IMR-90 (cell line): ENCODE results near the gene LRRC56. TPM values are rescaled to one million over a fixed set of nuclear protein-coding genes. Genes with fewer than 3 reads are reported as not detected.

Experiments
- ATAC-seq: fragments of 200-7000 bp; cut with Tn5 transposase; 2 replicates; pipeline ENCODE4 v1.9.1; 2020; ENCODE audit warnings: low read depth, mild to moderate bottlenecking, moderate library complexity
- BruUV-seq: library from RNA; stranded (reverse); fragments of 400-500 nt; replicated peaks from 2 replicates; lab custom pipeline; 2021; lab: Mats Ljungman, UMichigan
- CTCF ChIA-PET: fragments of 300-600 bp; formaldehyde crosslinking; extraction: SDS; loops from one replicate; lab custom pipeline; 2021; ENCODE audit warnings: antibody characterized with exemption; lab: Yijun Ruan, JAX
- POLR2A ChIA-PET: fragments of 300-600 bp; sonication (Branson Sonifier 250); formaldehyde crosslinking; loops from one replicate; lab custom pipeline; 2022; ENCODE audit warnings: antibody characterized with exemption; ENCODE audit not compliant: unreplicated experiment; lab: Charles Lee
- DNase-seq: peaks from one replicate; pipeline ENCODE4 v3.0.0; 2013
- H2AFZ ChIP-seq: replicated peaks from 2 replicates; pipeline ENCODE3; 2013; ENCODE audit warnings: low read length, mild to moderate bottlenecking; ENCODE audit not compliant: poor library complexity
- H2AK5ac ChIP-seq: 2 replicates; pipeline ENCODE4 v1.6.1; 2013; ENCODE audit warnings: low read depth, low read length, inconsistent platforms
- H2AK9ac ChIP-seq: replicated peaks from 2 replicates; pipeline ENCODE3; 2013; ENCODE audit warnings: mild to moderate bottlenecking, low read depth, low read length, moderate library complexity; ENCODE audit not compliant: poor library complexity
- H2BK120ac ChIP-seq: 2 replicates; pipeline ENCODE4 v1.6.1; 2013; ENCODE audit warnings: low read depth, low read length, inconsistent platforms
- H2BK15ac ChIP-seq: 3 replicates; pipeline ENCODE4 v1.6.1; 2013; ENCODE audit warnings: low read depth, low read length, inconsistent platforms
- H2BK20ac ChIP-seq: 2 replicates; pipeline ENCODE4 v1.6.1; 2013; ENCODE audit warnings: low read depth, mild to moderate bottlenecking, inconsistent platforms, low read length, moderate library complexity
- H2BK5ac ChIP-seq: 2 replicates; pipeline ENCODE4 v1.6.1; 2013; ENCODE audit warnings: mild to moderate bottlenecking, low read depth, low read length, inconsistent platforms; ENCODE audit not compliant: poor library complexity, severe bottlenecking
- H3K14ac ChIP-seq: replicated peaks from 2 replicates; pipeline ENCODE4 v1.6.1; 2013; ENCODE audit warnings: low read depth, low read length, inconsistent platforms
- H3K18ac ChIP-seq: 2 replicates; pipeline ENCODE4 v1.6.1; 2013; ENCODE audit warnings: low read depth, low read length, control low read depth
- H3K23ac ChIP-seq: 2 replicates; pipeline ENCODE4 v1.6.1; 2013; ENCODE audit warnings: low read depth, low read length, inconsistent platforms
- H3K27ac ChIP-seq: 2 replicates; pipeline ENCODE4 v1.5.1; 2013; ENCODE audit warnings: mild to moderate bottlenecking, control low read depth, low read length; ENCODE audit not compliant: insufficient read depth
- H3K27me3 ChIP-seq: 2 replicates; pipeline ENCODE4 v1.6.1; 2013; ENCODE audit warnings: low read length; ENCODE audit not compliant: control insufficient read depth, insufficient read depth
- H3K36me3 ChIP-seq: 2 replicates; pipeline ENCODE4 v1.6.1; 2013; ENCODE audit warnings: low read length, mixed read lengths; ENCODE audit not compliant: control insufficient read depth, insufficient read depth
- H3K4ac ChIP-seq: 2 replicates; pipeline ENCODE4 v1.6.1; 2013; ENCODE audit warnings: low read depth, low read length, inconsistent platforms
- H3K4me1 ChIP-seq: 2 replicates; pipeline ENCODE4 v1.6.1; 2013; ENCODE audit warnings: low read length, mixed read lengths; ENCODE audit not compliant: control insufficient read depth, insufficient read depth
- H3K4me2 ChIP-seq: 2 replicates; pipeline ENCODE4 v1.6.1; 2013; ENCODE audit warnings: low read depth, mild to moderate bottlenecking, control low read depth, low read length, moderate library complexity
- H3K4me3 ChIP-seq: 2 replicates; pipeline ENCODE4 v1.5.1; 2013; ENCODE audit warnings: low read depth, mild to moderate bottlenecking, control low read depth, low read length, moderate library complexity; ENCODE audit not compliant: insufficient read depth
- H3K56ac ChIP-seq: 2 replicates; pipeline ENCODE4 v1.6.1; 2013; ENCODE audit warnings: low read length, inconsistent platforms; ENCODE audit not compliant: insufficient read depth; ENCODE audit errors: extremely low read depth
- H3K79me1 ChIP-seq, 2 experiments: 2 replicates each; pipeline ENCODE4 v1.6.1; 2013; ENCODE audit warnings: low read length in 2 of 2, inconsistent platforms in 1 of 2, low read depth in 1 of 2
- H3K9ac ChIP-seq: 2 replicates; pipeline ENCODE4 v1.6.1; 2013; ENCODE audit warnings: low read depth, low read length, control low read depth
- H3K9me1 ChIP-seq: 2 replicates; pipeline ENCODE4 v1.6.1; 2013; ENCODE audit warnings: low read length, inconsistent platforms; ENCODE audit not compliant: insufficient read depth
- H3K9me3 ChIP-seq: 2 replicates; pipeline ENCODE4 v1.6.1; 2013; ENCODE audit warnings: low read length; ENCODE audit not compliant: control insufficient read depth, insufficient read depth
- H4K20me1 ChIP-seq: 2 replicates; pipeline ENCODE4 v1.6.1; 2013; ENCODE audit warnings: low read length, inconsistent platforms; ENCODE audit not compliant: insufficient read depth
- H4K5ac ChIP-seq: 2 replicates; pipeline ENCODE4 v1.6.1; 2013; ENCODE audit warnings: mild to moderate bottlenecking, low read depth, low read length, control low read depth
- H4K8ac ChIP-seq, 2 experiments: 2 replicates each; pipeline ENCODE4 v1.6.1; 2013; ENCODE audit warnings: low read depth in 2 of 2, low read length in 2 of 2, control low read depth in 1 of 2, inconsistent platforms in 1 of 2
- H4K91ac ChIP-seq: 2 replicates; pipeline ENCODE4 v1.6.1; 2013; ENCODE audit warnings: low read depth, low read length, inconsistent platforms; ENCODE audit not compliant: insufficient read depth
- FOS ChIP-seq: fragments of 150-350 bp; IDR thresholded peaks from 2 replicates; pipeline ENCODE4 v1.6.1; 2016; ENCODE audit warnings: low read depth, low read length
- MXI1 ChIP-seq: IDR thresholded peaks from 2 replicates; pipeline ENCODE4 v1.6.1; 2012; ENCODE audit warnings: low read depth, mild to moderate bottlenecking, low read length, moderate library complexity, borderline replicate concordance
- NFE2L2 ChIP-seq: fragments of 150-350 bp; IDR thresholded peaks from 2 replicates; pipeline ENCODE4 v1.6.1; 2016; ENCODE audit warnings: low read depth, mild to moderate bottlenecking, low read length
- RCOR1 ChIP-seq: IDR thresholded peaks from 2 replicates; pipeline ENCODE4 v1.6.1; 2012; ENCODE audit warnings: mild to moderate bottlenecking, low read length, improper control_type of control experiment; ENCODE audit not compliant: insufficient replicate concordance
- WGBS, 2 experiments: methylation state at CpG; one replicate each; pipeline versions ENCODE4 v1.1.5 to v1.1.7; 2013; ENCODE audit warnings: missing lambda C conversion rate in 2 of 2; ENCODE audit not compliant: insufficient read length in 1 of 2; ENCODE audit errors: extremely low coverage in 2 of 2; 5-methylcytosine and 5-hydroxymethylcytosine counted together
- dilution Hi-C: fragments of 300-500 bp; cut with HindIII; formaldehyde crosslinking; loops from one replicate; pipeline ENCODE4 v1.14.3; 2018; ENCODE audit warnings: low sequenced_read_pairs; ENCODE audit not compliant: unreplicated experiment
- in situ Hi-C: fragments of 300-500 bp; cut with MboI; formaldehyde crosslinking; loops from 3 replicates; pipeline ENCODE4 v1.14.3; 2019; ENCODE audit warnings: low sequenced_read_pairs, inconsistent platforms, mixed read lengths
- intact Hi-C: fragments of 100-400 bp; cut with micrococcal nuclease; formaldehyde crosslinking; loops from 2 replicates; pipeline ENCODE4 v1.10.0; 2022
- polyA plus RNA-seq, 3 experiments: library from polyadenylated mRNA; depleted of rRNA; stranded (reverse); fragments of >200 nt; gene quantifications; 2 replicates each; pipeline ENCODE4 v1.2.3, GENCODE V29; 2012; ENCODE audit warnings: low replicate concordance in 1 of 3
- total RNA-seq: library from RNA; depleted of rRNA; stranded (reverse); fragments of >200 nt; gene quantifications from 2 replicates; pipeline ENCODE4 v1.2.3, GENCODE V29; 2012

The LRRC56 gene
- total and polyA plus RNA-seq, 2 of the 4 experiments (the other 2 are of a cell fraction) = 0.36 to 1.3 TPM

GRCh38 chr11:550021-550745 lies 12.9 kb downstream of the LRRC56 start:
- BruUV-seq = no TSS peak
- H4K8ac ChIP-seq = no peak overlapping the region
- H3K56ac ChIP-seq = no peak overlapping the region
- intact Hi-C loops = loop anchor here (10.0 kb wide), 1 partner anchor 175 kb away; no protein-coding TSS in a partner anchor
- TF ChIP-seq RCOR1 = no peak
- TF ChIP-seq NFE2L2 = no peak
- TF ChIP-seq FOS = no peak
- TF ChIP-seq MXI1 = no peak
- H3K9ac ChIP-seq = no peak overlapping the region
- H4K20me1 ChIP-seq = no peaks in the 10 kb centered on the region
- H2AK5ac ChIP-seq = no peak overlapping the region
- H3K4me1 ChIP-seq = peaks cover 1% of the 10 kb centered on the region; the same call in 1 of the 2 replicates
- no peaks in the 10 kb centered on the region for H3K9me3 ChIP-seq
- H2BK20ac ChIP-seq = no peak overlapping the region
- no peak overlapping the region for H4K5ac ChIP-seq
- peak overlapping the region; percentile 37 for H2AK9ac ChIP-seq
- H3K9me1 ChIP-seq = no peaks in the 10 kb centered on the region
- no peak for DNase-seq
- no peak overlapping the region for H3K23ac ChIP-seq
- H3K79me1 ChIP-seq = no peaks in the 10 kb centered on the region
- ATAC-seq = no peak
- in situ Hi-C loops = no loop called here
- H3K27me3 ChIP-seq = peaks cover 18% of the 10 kb centered on the region
- H2BK5ac ChIP-seq = no peak overlapping the region
- no peak overlapping the region for H3K18ac ChIP-seq
- H2BK120ac ChIP-seq = no peak overlapping the region
- no peak overlapping the region for H3K4me3 ChIP-seq
- H3K27ac ChIP-seq = no peak overlapping the region
- ChIA-PET CTCF (no interaction called here), POLR2A (no interaction called here)
- no peak overlapping the region for H4K91ac ChIP-seq
- no peak overlapping the region for H3K14ac ChIP-seq
- dilution Hi-C loops = no loop called here
- WGBS, 2 experiments = 90% methylated on average over 11 of the region's 25 CpGs; no CpG with 5 or more reads in 1 of the 2 experiments
- H2BK15ac ChIP-seq = no peak overlapping the region
- no peak overlapping the region for H3K4me2 ChIP-seq
- H2AFZ ChIP-seq = no peak overlapping the region
- H3K4ac ChIP-seq = no peak overlapping the region
- peaks cover 2% of the 10 kb centered on the region; the same call in 1 of the 2 replicates for H3K36me3 ChIP-seq
